ENCODE measurements around the gene BCL2L13. TPM values are rescaled to one million over a fixed set of nuclear protein-coding genes. Genes with fewer than 3 reads are reported as not detected.

The BCL2L13 gene
- polyA plus RNA-seq, 1 donor (not counting 4 experiments of a cell fraction or from before 2014, with no cell fraction given) = 51.0 TPM

- no peak overlapping the region for H2AFZ ChIP-seq (ENCODE audit: control insufficient read depth, low read length)
- DNase-seq (ENCODE audit: low read depth, low spot score) (no peak), FAIRE-seq (no peak)
- TF ChIP-seq CTCF (optimal IDR thresholded peaks at IDR 0.05 in 1 of 3, IDR thresholded peaks at IDR 0.05 in 1 of 3, conservative IDR thresholded peaks at IDR 0.05 in 1 of 3; ENCODE audit: extremely low read depth in 1 of 3, insufficient read depth in 2 of 3, low read length in 3 of 3) = no peak
- no peak for TF ChIP-seq EZH2 (IDR thresholded peaks at IDR 0.05; ENCODE audit: low read length)
- H3K9me3 ChIP-seq (ENCODE audit: control insufficient read depth, low read depth, low read length) = no peaks in the 10 kb centered on the region
- H3K4me2 ChIP-seq (ENCODE audit: control insufficient read depth, extremely low read depth, insufficient read depth, low read depth, low read length) = no peak overlapping the region
- H3K9me1 ChIP-seq (ENCODE audit: control insufficient read depth, extremely low read depth, insufficient read depth, low read length) = peaks cover 5% of the 10 kb centered on the region
- H3K4me3 ChIP-seq (ENCODE audit: control insufficient read depth in 2 of 3, extremely low read depth in 1 of 3, insufficient read depth in 2 of 3, low read depth in 1 of 3, low read length in 3 of 3) = no peak overlapping the region
- peaks cover 11% of the 10 kb centered on the region for H3K27me3 ChIP-seq (ENCODE audit: control insufficient read depth, extremely low read depth, insufficient read depth, low read length)
- H3K36me3 ChIP-seq (ENCODE audit: control insufficient read depth in 2 of 2, extremely low read depth in 1 of 2, insufficient read depth in 2 of 2, low read length in 2 of 2) = no peaks in the 10 kb centered on the region
- H3K4me1 ChIP-seq (ENCODE audit: control insufficient read depth, extremely low read depth, insufficient read depth, low read length) = peaks cover 21% of the 10 kb centered on the region
- dilution Hi-C loops (cut with MboI; ENCODE audit: extremely low pct_ligation_motif_present, low sequenced_read_pairs) = no loop called here
- H3K79me2 ChIP-seq (ENCODE audit: control insufficient read depth, insufficient read depth, low read length) = peaks cover 6% of the 10 kb centered on the region
- H4K20me1 ChIP-seq (ENCODE audit: control insufficient read depth, extremely low read depth, insufficient read depth, low read length) = peaks cover 10% of the 10 kb centered on the region
- H3K9ac ChIP-seq (ENCODE audit: control insufficient read depth, extremely low read depth, insufficient read depth, low read length) = no peak overlapping the region
- H3K27ac ChIP-seq (ENCODE audit: control insufficient read depth, insufficient read depth, low read length) = no peak overlapping the region
Observed at GRCh38 chr22:17777005-17777716, 138.6 kb downstream of the BCL2L13 start.

GRCh38 chr22:17777717-17778044, 139.1 kb downstream of the BCL2L13 start:
- Histone ChIP-seq H3K9me1 (ENCODE audit: control insufficient read depth, extremely low read depth, insufficient read depth, low read length) (peaks cover 5% of the 10 kb centered on the region), H4K20me1 (ENCODE audit: control insufficient read depth, extremely low read depth, insufficient read depth, low read length) (peaks cover 5% of the 10 kb centered on the region), H3K27ac (ENCODE audit: control insufficient read depth, insufficient read depth, low read length) (no peak overlapping the region), H3K79me2 (ENCODE audit: control insufficient read depth, insufficient read depth, low read length) (peaks cover 3% of the 10 kb centered on the region), H3K9me3 (ENCODE audit: control insufficient read depth, low read depth, low read length) (no peaks in the 10 kb centered on the region), H3K27me3 (ENCODE audit: control insufficient read depth, extremely low read depth, insufficient read depth, low read length) (peaks cover 11% of the 10 kb centered on the region), H3K4me3 (ENCODE audit: control insufficient read depth in 2 of 3, extremely low read depth in 1 of 3, insufficient read depth in 2 of 3, low read depth in 1 of 3, low read length in 3 of 3) (no peak overlapping the region), H3K4me1 (ENCODE audit: control insufficient read depth, extremely low read depth, insufficient read depth, low read length) (peaks cover 26% of the 10 kb centered on the region), H3K9ac (ENCODE audit: control insufficient read depth, extremely low read depth, insufficient read depth, low read length) (no peak overlapping the region), H3K36me3 (ENCODE audit: control insufficient read depth in 2 of 2, extremely low read depth in 1 of 2, insufficient read depth in 2 of 2, low read length in 2 of 2) (no peaks in the 10 kb centered on the region), H2AFZ (ENCODE audit: control insufficient read depth, low read length) (no peak overlapping the region), H3K4me2 (ENCODE audit: control insufficient read depth, extremely low read depth, insufficient read depth, low read depth, low read length) (no peak overlapping the region)
- TF ChIP-seq CTCF (optimal IDR thresholded peaks at IDR 0.05 in 1 of 3, IDR thresholded peaks at IDR 0.05 in 1 of 3, conservative IDR thresholded peaks at IDR 0.05 in 1 of 3; ENCODE audit: extremely low read depth in 1 of 3, insufficient read depth in 2 of 3, low read length in 3 of 3) (no peak), EZH2 (IDR thresholded peaks at IDR 0.05; ENCODE audit: low read length) (no peak)
- DNase-seq (ENCODE audit: low read depth, low spot score) (no peak), FAIRE-seq (no peak)
- dilution Hi-C loops (cut with MboI; ENCODE audit: extremely low pct_ligation_motif_present, low sequenced_read_pairs) = no loop called here
